DMS153 treated with DMSO at 0.1 percent for 48 hours (cell line): ENCODE results near the gene AATK.

ENCODE experiments used
- DNase-seq: peaks from one replicate; lab custom pipeline; 2025; ENCODE audit not compliant: unreplicated experiment; lab: John Stamatoyannopoulos, UW

AATK gene

GRCh38 chr17:81075307-81075706, 90.7 kb downstream of the AATK start:
- DNase-seq, result no peak

GRCh38 chr17:81074875-81075274, 91.1 kb downstream of the AATK start:
- no peak for DNase-seq

- DNase-seq, result no peak
Measured at GRCh38 chr17:81073967-81074839, 91.8 kb downstream of the AATK start.

- no peak for DNase-seq
Measured at GRCh38 chr17:81071761-81072741, 94.0 kb downstream of the AATK start.

GRCh38 chr17:81070541-81071246, 95.3 kb downstream of the AATK start:
- DNase-seq, result no peak

GRCh38 chr17:81069135-81069645, 96.8 kb downstream of the AATK start:
- DNase-seq, result no peak

- no peak for DNase-seq
Measured at GRCh38 chr17:81068411-81069134, 97.4 kb downstream of the AATK start.

GRCh38 chr17:81067391-81067811, 98.6 kb downstream of the AATK start:
- DNase-seq, result no peak
